GM12892 (cell line): Measurements from ENCODE around the gene HLA-A.

Experiments used
- POLR2A ChIP-seq: IDR thresholded peaks from 2 replicates; pipeline ENCODE4 v1.6.1; 2011; ENCODE audit warnings: low read depth, low read length, control low read depth
- POLR2AphosphoS5 ChIP-seq: IDR thresholded peaks from 2 replicates; pipeline ENCODE4 v1.6.1; 2011; ENCODE audit warnings: low read depth, low read length, control low read depth
- TAF1 ChIP-seq: IDR thresholded peaks from 2 replicates; pipeline ENCODE4 v1.6.1; 2011; ENCODE audit warnings: low read depth, mild to moderate bottlenecking, control low read depth, low read length, borderline replicate concordance

GRCh38 chr6:29995340-29995777, 53.0 kb downstream of the HLA-A start:
- no peak for TF ChIP-seq POLR2AphosphoS5
- TF ChIP-seq POLR2A: no peak
- TF ChIP-seq TAF1: no peak
